HEK293T (cell line): ENCODE measurements around the gene TRHDE.

Source experiments
- CTCF ChIA-PET: fragments of 350-600 bp; formaldehyde crosslinking; extraction: SDS; loops from one replicate; lab custom pipeline; 2021; ENCODE audit warnings: antibody characterized with exemption, inconsistent platforms; lab: Yijun Ruan, JAX
- POLR2A ChIA-PET: fragments of 350-600 bp; formaldehyde crosslinking; extraction: SDS; loops from one replicate; lab custom pipeline; 2020; ENCODE audit warnings: antibody characterized with exemption, inconsistent platforms; lab: Yijun Ruan, JAX
- DNase-seq: peaks from one replicate; pipeline ENCODE4 v3.0.0; 2012; ENCODE audit warnings: mixed read lengths; ENCODE audit errors: extremely low spot score
- ARNT ChIP-seq: fragments of 450-650 bp; IDR thresholded peaks from 2 replicates; pipeline ENCODE4 v1.6.1; 2017; ENCODE audit warnings: mild to moderate bottlenecking
- BHLHE40 ChIP-seq: fragments of 450-650 bp; IDR thresholded peaks from 2 replicates; pipeline ENCODE4 v1.6.1; 2016; ENCODE audit warnings: mild to moderate bottlenecking, moderate library complexity, borderline replicate concordance
- CTBP1 ChIP-seq: fragments of 450-650 bp; IDR thresholded peaks from 2 replicates; pipeline ENCODE4 v1.6.1; 2016; ENCODE audit warnings: borderline replicate concordance
- ELF4 ChIP-seq: fragments of 450-650 bp; IDR thresholded peaks from 2 replicates; pipeline ENCODE4 v1.6.1; 2017; ENCODE audit warnings: antibody characterized with exemption
- FOXA1 ChIP-seq: fragments of 450-650 bp; IDR thresholded peaks from 2 replicates; pipeline ENCODE4 v1.6.1; 2016; ENCODE audit warnings: mild to moderate bottlenecking
- FOXK2 ChIP-seq: fragments of 450-650 bp; IDR thresholded peaks from 2 replicates; pipeline ENCODE4 v1.6.1; 2016; ENCODE audit warnings: mild to moderate bottlenecking
- FOXM1 ChIP-seq: fragments of 450-650 bp; IDR thresholded peaks from 2 replicates; pipeline ENCODE4 v1.6.1; 2017; ENCODE audit warnings: mild to moderate bottlenecking, borderline replicate concordance
- HDGF ChIP-seq: fragments of 450-650 bp; IDR thresholded peaks from 2 replicates; pipeline ENCODE4 v1.6.1; 2017; ENCODE audit warnings: antibody characterized with exemption, borderline replicate concordance
- L3MBTL2 ChIP-seq: fragments of 450-650 bp; conservative IDR thresholded peaks from 2 replicates; pipeline ENCODE4 v1.6.1; 2016; ENCODE audit warnings: mild to moderate bottlenecking
- LEF1 ChIP-seq: fragments of 450-650 bp; IDR thresholded peaks from 2 replicates; pipeline ENCODE4 v1.6.1; 2017; ENCODE audit warnings: mild to moderate bottlenecking, borderline replicate concordance
- NFRKB ChIP-seq: fragments of 450-650 bp; IDR thresholded peaks from 2 replicates; pipeline ENCODE4 v1.6.1; 2016; ENCODE audit warnings: mild to moderate bottlenecking, moderate library complexity
- SP1 ChIP-seq: fragments of 450-650 bp; IDR thresholded peaks from 2 replicates; pipeline ENCODE4 v1.6.1; 2017
- SUZ12 ChIP-seq: fragments of 450-650 bp; IDR thresholded peaks from 2 replicates; pipeline ENCODE4 v1.6.1; 2016; ENCODE audit warnings: mild to moderate bottlenecking
- TARDBP ChIP-seq: fragments of 450-650 bp; IDR thresholded peaks from 2 replicates; pipeline ENCODE4 v1.6.1; 2016
- ZNF384 ChIP-seq: fragments of 450-650 bp; IDR thresholded peaks from 2 replicates; pipeline ENCODE4 v1.6.1; 2016
- TF ChIP-seq, protein P1 (sequence below): fragments of 450-650 bp; IDR thresholded peaks from 2 replicates; pipeline ENCODE4 v1.6.1; 2016

Gene TRHDE

DNA sequence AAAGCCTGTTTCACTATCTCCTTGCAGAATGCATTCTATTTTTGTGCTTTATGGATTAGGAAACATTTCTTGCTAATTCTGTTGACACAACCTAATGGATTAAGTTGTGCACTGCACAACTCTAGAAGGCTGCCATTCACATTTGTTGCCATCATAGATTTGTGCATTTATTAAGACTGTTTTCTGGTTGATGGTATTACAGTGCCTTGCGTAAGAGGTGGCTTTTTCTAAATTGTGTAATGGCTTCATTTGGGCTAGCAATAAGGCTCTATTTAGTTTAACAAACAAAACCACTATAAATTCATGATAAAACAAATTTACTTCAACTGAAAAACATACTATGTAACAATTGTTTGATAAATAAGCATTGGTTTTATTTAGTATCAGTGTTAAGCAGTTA lies 175.9 kb downstream of the TRHDE start:
- CTCF ChIA-PET: no interaction called here
- no peak for TF ChIP-seq FOXA1
- TF ChIP-seq TARDBP: no peak
- no peak for DNase-seq
- POLR2A ChIA-PET: no interaction called here

DNA sequence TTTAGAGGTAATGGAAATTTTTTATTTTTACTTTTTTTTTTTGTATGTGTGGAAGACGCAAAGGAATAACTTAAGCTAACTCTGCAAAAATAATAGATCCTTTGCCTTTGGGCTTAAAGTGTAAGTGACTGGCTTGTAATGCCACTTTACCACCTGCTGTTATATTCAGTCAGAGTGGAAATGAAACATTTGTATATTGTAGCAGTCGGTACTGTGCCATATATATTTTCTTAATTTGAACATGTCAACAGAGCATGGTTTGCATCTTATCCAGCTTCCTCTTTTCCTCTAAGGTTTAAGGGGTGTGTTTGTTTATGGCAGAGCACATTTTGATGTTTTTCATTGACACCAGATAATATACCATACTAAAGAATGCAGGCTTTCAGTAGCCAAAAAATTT lies 176.6 kb downstream of the TRHDE start:
- POLR2A ChIA-PET: no interaction called here
- no peak for DNase-seq
- CTCF ChIA-PET: no interaction called here
- TF ChIP-seq, protein P1, sequence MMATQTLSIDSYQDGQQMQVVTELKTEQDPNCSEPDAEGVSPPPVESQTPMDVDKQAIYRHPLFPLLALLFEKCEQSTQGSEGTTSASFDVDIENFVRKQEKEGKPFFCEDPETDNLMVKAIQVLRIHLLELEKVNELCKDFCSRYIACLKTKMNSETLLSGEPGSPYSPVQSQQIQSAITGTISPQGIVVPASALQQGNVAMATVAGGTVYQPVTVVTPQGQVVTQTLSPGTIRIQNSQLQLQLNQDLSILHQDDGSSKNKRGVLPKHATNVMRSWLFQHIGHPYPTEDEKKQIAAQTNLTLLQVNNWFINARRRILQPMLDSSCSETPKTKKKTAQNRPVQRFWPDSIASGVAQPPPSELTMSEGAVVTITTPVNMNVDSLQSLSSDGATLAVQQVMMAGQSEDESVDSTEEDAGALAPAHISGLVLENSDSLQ: no peak
- no peak for TF ChIP-seq FOXK2
- TF ChIP-seq ARNT: no peak
- no peak for TF ChIP-seq BHLHE40
- TF ChIP-seq FOXA1: no peak
- TF ChIP-seq ELF4: no peak
- TF ChIP-seq L3MBTL2: no peak

DNA sequence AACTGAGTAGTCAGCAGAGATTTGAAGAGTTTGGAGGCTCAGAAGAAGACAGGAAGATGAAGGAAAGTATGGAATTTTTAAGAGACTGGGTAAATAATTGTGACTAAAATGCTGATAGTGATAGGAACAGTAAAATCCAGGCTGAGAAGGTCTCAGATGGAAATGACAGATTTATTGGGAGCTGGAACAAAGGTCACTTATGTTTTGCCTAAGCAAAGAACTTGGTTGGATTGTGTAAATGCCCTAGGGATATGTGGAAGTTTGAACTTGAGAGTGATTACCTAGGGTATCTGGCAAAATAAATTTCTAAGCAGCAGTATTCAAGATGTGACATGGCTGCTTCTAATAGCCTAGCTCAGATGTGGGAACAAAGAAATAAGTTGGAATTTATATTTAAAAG lies 180.9 kb downstream of the TRHDE start:
- DNase-seq: no peak
- ChIA-PET CTCF (no interaction called here), POLR2A (no interaction called here)
- TF ChIP-seq BHLHE40 (no peak), HDGF (no peak), CTBP1 (no peak), ARNT (no peak), NFRKB (no peak), SUZ12 (no peak), FOXK2 (no peak), LEF1 (no peak), L3MBTL2 (no peak), FOXM1 (no peak), FOXA1 (no peak), SP1 (no peak), ELF4 (no peak), TARDBP (no peak)
- TF ChIP-seq, protein P1: no peak

DNA sequence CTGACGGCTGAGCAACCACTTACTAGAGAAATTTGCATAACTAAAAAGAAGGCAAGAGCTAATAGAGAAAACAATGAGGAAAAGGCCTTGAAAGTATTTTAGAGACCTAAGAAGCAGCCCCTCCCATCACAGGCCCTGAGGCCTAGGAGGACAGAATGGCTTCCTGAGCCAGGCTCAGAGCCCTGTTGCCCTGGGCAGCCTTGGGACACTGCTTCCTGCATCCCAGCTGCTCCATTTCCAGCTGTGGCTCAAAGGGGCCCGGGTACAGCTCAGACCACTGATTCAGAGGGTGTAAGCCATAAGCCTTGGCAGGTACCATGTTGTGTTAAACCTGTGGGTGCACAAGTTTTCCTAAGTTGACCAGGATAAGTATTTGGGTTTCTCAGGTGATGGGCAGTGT lies 181.4 kb downstream of the TRHDE start:
- no peak for DNase-seq
- CTCF ChIA-PET: no interaction called here
- TF ChIP-seq ELF4 (no peak), ZNF384 (no peak), FOXK2 (no peak), FOXM1 (no peak), FOXA1 (no peak), HDGF (no peak), LEF1 (no peak), BHLHE40 (no peak), L3MBTL2 (no peak), CTBP1 (no peak), NFRKB (no peak), TARDBP (no peak), SP1 (no peak), SUZ12 (no peak), ARNT (no peak)
- TF ChIP-seq, protein P1: no peak
- POLR2A ChIA-PET: no interaction called here

DNA sequence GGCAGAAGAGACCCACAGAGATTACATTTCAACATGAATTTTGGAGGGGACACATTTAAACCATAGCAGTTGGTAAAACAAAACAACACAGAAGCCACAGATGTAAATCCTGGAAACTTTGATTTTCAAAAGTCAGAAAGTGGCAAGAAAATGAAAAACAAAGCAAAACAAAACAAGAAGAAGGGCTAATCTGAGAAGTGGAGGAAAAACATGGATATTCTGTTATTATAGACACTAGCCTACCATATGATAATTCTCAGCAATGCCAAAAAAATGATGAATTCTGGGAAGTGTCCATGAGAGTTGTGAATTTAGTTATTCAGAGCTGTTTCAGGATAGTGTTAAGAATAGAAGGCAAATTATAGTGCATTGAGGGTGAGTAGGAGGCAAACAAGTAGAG lies 192.3 kb downstream of the TRHDE start:
- ChIA-PET POLR2A (no interaction called here), CTCF (no interaction called here)
- DNase-seq: no peak
- no peak for TF ChIP-seq CTBP1
- TF ChIP-seq FOXM1: no peak
- TF ChIP-seq TARDBP: no peak
- TF ChIP-seq, protein P1: no peak
- no peak for TF ChIP-seq ARNT
- no peak for TF ChIP-seq HDGF
- no peak for TF ChIP-seq ZNF384
- no peak for TF ChIP-seq NFRKB
- no peak for TF ChIP-seq L3MBTL2
- no peak for TF ChIP-seq SUZ12

DNA sequence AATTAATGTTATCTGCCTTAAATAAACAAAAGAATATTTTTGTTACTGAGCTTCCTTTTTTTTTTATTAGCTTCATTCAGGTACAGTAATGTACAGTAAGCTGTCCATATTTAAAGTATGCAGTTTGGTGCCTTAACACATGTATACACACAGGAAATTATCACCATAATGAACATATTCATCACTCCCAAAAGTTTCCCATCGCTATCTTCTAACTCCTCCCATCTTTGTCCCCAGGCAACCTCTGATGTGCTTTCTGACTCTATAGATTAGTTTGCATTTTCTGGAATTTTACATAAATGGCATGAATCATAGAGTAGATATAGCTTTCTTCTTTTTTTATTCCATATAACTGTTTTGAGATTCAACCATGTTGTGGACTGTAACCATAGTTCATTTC lies 193.0 kb downstream of the TRHDE start:
- no peak for DNase-seq
- POLR2A ChIA-PET: no interaction called here
- CTCF ChIA-PET: no interaction called here
- TF ChIP-seq SP1: no peak
- TF ChIP-seq FOXK2: no peak
- no peak for TF ChIP-seq ZNF384
- no peak for TF ChIP-seq ARNT
- no peak for TF ChIP-seq NFRKB
- no peak for TF ChIP-seq LEF1
- TF ChIP-seq BHLHE40: no peak
- no peak for TF ChIP-seq FOXM1
- TF ChIP-seq TARDBP: no peak
- no peak for TF ChIP-seq L3MBTL2
- TF ChIP-seq SUZ12: no peak
- TF ChIP-seq FOXA1: no peak
- TF ChIP-seq, protein P1: no peak
- no peak for TF ChIP-seq ELF4
- no peak for TF ChIP-seq CTBP1
- no peak for TF ChIP-seq HDGF
